Psoas muscle (tissue), 8 donors: ENCODE data around the gene STARD3. TPM values are rescaled to one million over a fixed set of nuclear protein-coding genes. Genes with fewer than 3 reads are reported as not detected.

Experiments used
- ATAC-seq, 4 donors: fragments of 200-7000 bp; cut with Tn5 transposase; one replicate each; pipeline ENCODE4 v1.9.1; 2020; ENCODE audit warnings: moderate library complexity in 3 of 4, mild to moderate bottlenecking in 2 of 4
- DNase-seq, 2 donors: peaks; one replicate each; pipeline ENCODE4 v3.0.0-alpha.2; 2020
- H3K27ac ChIP-seq: fragments of 200-600 bp; one replicate; pipeline ENCODE4 v1.8.0; 2022
- H3K27me3 ChIP-seq, 3 donors: fragments of 200-600 bp in 1 of 3; one replicate each; pipeline versions ENCODE4 v1.6.1 to v1.8.0; 2013 to 2022; ENCODE audit warnings: low read length in 2 of 3, mild to moderate bottlenecking in 2 of 3, moderate library complexity in 1 of 3; ENCODE audit not compliant: insufficient read depth in 3 of 3
- H3K36me3 ChIP-seq, 2 donors: fragments of 200-600 bp in 1 of 2; one replicate each; pipeline versions ENCODE4 v1.6.1 to v1.8.0; 2013 to 2022; ENCODE audit warnings: low read depth in 1 of 2, mild to moderate bottlenecking in 1 of 2, moderate library complexity in 1 of 2; ENCODE audit not compliant: insufficient read depth in 1 of 2
- H3K4me1 ChIP-seq: fragments of 200-600 bp; one replicate; pipeline ENCODE4 v1.8.0; 2022
- H3K4me3 ChIP-seq: fragments of 200-600 bp; one replicate; pipeline ENCODE4 v1.8.0; 2022; ENCODE audit warnings: mild to moderate bottlenecking
- H3K9me3 ChIP-seq: fragments of 200-600 bp; one replicate; pipeline ENCODE4 v1.8.0; 2022
- WGBS, 3 donors: extraction: QIAGEN DNeasy Blood & Tissue Kit; methylation state at CpG; one replicate each; pipeline versions ENCODE4 v1.1.6 to v1.1.7; 2013; 5-methylcytosine and 5-hydroxymethylcytosine counted together
- intact Hi-C, 2 donors: fragments of 100-400 bp; cut with DNase I; formaldehyde crosslinking; loops; one replicate each; pipeline versions ENCODE4 v1.11.0 to v1.14.2; 2022
- polyA plus RNA-seq, 3 donors: library from polyadenylated mRNA; stranded (reverse); fragments of 200-250 nt; gene quantifications; one replicate each; pipeline ENCODE4 v1.2.3, GENCODE V29; 2013
- total RNA-seq, 4 donors: library from RNA; stranded (reverse); fragmentation: NEBNext Ultra II Directional in 2 of 4; extraction: Animal tissue kit (Norgen Biotek cat#: 25700) in 2 of 4; gene quantifications; one replicate each; pipeline versions ENCODE4 v1.2.1 to v1.2.4, GENCODE V29; 2021 to 2023
- TF ChIP-seq, protein P1 (sequence below): fragments of 200-600 bp; IDR thresholded peaks from one replicate; pipeline ENCODE4 v1.8.0; 2022; ENCODE audit warnings: antibody characterized with exemption
- donor health status: healthy with polysubstance abuse.
- donor health status: DM: no; HTN: no; CAD: no; lungs with moderate emphysema.
- donor health status: Bipolar disorder and iron deficiency.
- donor health status: healthy.
- donor health status: DM: yes; HTN: yes; CAD: no.
- donor health status: DM: no; HTN: no; CAD: no.
- donor health status: DM: no; HTN: no; CAD: no.
- donor health status: DM: yes; HTN: yes; CAD: no.

The STARD3 gene
- total and polyA plus RNA-seq, 7 donors, result 22.5 to 62.8 (median 32.6) TPM

DNA sequence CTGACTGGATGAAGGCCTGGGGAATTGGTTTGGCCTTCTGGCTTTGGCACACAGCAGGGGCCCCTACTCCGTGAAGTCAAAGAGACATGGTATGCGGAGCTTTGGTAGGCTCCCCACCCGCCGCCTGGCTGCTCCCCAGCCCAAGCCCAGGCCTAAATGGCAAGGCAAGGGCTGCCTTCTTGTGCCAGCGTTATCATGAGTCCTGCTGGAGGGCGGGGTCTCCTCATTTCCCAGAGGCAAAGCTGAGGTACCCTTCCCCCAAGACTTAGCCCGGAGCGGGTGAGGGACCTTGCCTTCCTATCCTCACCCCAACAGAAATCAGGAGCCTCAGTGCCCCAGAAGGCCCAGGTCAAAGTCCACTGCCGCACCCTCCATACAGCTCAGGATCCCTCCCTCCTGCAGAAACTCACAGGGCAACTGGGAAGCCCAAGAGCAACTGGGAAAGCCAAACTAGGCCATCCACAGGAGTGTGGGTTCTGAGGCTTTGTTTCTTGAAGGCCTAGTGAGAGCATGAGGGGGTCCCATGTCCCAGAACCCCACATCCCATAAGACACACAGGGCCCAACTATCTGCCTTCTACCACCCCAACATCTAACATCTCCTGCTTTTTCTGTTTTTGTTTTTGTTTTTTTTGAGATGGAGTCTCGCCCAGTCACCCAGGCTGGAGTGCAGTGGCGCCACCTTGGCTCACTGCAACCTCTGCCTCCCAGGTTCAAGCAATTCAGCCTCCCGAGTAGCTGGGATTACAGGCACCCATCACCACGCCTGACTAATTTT, 41.6 kb downstream of the STARD3 start:
- H3K4me3 ChIP-seq, result peak overlapping the region; percentile 34
- H3K9me3 ChIP-seq, result no peaks in the 10 kb centered on the region
- H3K27me3 ChIP-seq, result no peaks in the 10 kb centered on the region
- H3K27ac ChIP-seq, result peak overlapping the region; percentile 89
- 68 to 84% (median 71%) methylated on average over 12 to 13 of the region's 13 CpGs for WGBS, 3 donors
- DNase-seq (peak in 1 of 2 donors; percentile 52), ATAC-seq (no peak)
- TF ChIP-seq, protein P1, sequence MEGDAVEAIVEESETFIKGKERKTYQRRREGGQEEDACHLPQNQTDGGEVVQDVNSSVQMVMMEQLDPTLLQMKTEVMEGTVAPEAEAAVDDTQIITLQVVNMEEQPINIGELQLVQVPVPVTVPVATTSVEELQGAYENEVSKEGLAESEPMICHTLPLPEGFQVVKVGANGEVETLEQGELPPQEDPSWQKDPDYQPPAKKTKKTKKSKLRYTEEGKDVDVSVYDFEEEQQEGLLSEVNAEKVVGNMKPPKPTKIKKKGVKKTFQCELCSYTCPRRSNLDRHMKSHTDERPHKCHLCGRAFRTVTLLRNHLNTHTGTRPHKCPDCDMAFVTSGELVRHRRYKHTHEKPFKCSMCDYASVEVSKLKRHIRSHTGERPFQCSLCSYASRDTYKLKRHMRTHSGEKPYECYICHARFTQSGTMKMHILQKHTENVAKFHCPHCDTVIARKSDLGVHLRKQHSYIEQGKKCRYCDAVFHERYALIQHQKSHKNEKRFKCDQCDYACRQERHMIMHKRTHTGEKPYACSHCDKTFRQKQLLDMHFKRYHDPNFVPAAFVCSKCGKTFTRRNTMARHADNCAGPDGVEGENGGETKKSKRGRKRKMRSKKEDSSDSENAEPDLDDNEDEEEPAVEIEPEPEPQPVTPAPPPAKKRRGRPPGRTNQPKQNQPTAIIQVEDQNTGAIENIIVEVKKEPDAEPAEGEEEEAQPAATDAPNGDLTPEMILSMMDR, result no peak
- intact Hi-C loops, result loop anchor here in 1 of 2 donors (5.0 kb wide), 1 partner anchor 54 kb away; the partner anchor contains the start of gene MIEN1
- H3K4me1 ChIP-seq, result peaks cover 60% of the 10 kb centered on the region
- peaks cover 2 to 9% of the 10 kb centered on the region in 2 donors for H3K36me3 ChIP-seq

DNA sequence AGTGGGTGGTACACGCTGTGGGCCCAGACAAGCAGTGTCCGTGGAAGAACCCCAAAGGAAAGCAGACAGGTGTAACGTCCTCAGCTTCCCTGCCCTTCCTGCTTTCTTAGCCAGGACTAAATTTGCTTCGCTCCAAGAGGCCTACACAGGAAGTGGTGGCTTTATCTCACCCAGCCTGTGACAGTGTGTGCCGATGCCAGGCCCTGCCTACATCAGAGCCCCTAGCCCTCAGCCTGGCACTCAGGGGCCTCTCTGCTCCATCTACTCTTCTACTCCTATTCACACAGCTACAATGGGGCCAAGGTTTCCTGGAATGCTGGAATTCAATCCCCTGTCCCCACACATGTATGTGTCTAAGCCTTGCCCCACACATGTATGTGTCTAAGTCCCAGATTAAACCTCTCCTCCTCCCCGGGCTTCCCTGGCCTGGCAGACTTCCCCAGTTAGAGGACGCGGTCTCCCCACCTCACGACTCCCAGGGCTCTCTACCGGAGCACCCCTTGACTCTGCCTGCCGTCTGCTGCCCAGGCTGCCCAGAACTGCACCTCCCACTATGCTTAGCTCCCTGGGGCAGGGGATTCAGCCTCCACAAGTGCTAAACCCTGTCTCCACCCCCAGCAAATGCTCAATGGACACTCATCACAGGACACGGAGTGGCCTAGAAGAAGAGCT, 42.7 kb downstream of the STARD3 start:
- H3K27ac ChIP-seq, result peak overlapping the region; percentile 89
- 41 to 72% (median 42%) methylated on average over 12 of the region's 12 CpGs for WGBS, 3 donors
- ATAC-seq (peak in 2 of 4 donors; percentile 11 to 42), DNase-seq (peak in 1 of 2 donors; percentile 36)
- TF ChIP-seq, protein P1, result no peak
- H3K4me3 ChIP-seq, result no peak overlapping the region
- H3K27me3 ChIP-seq, result no peaks in the 10 kb centered on the region
- intact Hi-C loops, result loop anchor here in 1 of 2 donors (5.0 kb wide), 1 partner anchor 53 kb away; the partner anchor contains the start of gene MIEN1
- H3K4me1 ChIP-seq, result peaks cover 55% of the 10 kb centered on the region
- H3K9me3 ChIP-seq, result no peaks in the 10 kb centered on the region
- H3K36me3 ChIP-seq, result peaks cover 2 to 17% of the 10 kb centered on the region in 2 donors

DNA sequence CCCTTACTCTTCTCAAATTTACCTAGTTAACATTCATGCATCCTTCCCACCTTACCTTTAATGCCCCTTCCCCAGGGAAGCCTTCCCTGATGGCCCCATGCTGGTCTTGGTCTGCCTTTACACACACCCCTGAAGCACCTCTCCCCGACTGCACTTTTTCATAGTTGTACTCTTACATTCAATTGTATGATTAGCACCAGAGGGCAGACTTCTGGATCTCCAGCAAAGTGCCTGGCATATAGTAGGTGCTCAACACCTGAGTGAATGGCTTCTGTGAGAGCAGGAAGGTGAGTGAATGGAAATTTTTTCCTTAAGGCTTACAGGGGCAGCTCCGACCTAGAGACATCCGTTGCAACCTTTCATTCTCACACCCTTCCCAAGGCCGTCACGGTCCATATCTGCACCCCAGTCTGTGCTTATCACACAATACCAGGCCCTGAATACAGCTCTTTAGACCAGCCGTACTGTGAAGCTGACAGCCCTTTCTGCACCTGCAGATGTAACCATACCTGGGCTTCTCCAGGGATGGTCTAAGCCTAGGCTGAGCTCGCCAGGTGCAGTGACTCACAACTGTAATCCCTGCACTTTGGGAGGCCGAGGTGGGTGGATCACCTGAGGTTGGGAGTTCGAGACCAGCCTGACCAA, 46.5 kb downstream of the STARD3 start:
- intact Hi-C loops, result no loop called here
- TF ChIP-seq, protein P1, result no peak
- DNase-seq, result no peak
- no peak overlapping the region for H3K27ac ChIP-seq
- H3K36me3 ChIP-seq, result peaks cover 2 to 22% of the 10 kb centered on the region in 2 donors
- no peak for ATAC-seq
- H3K4me3 ChIP-seq, result no peak overlapping the region
- WGBS, 3 donors, result 90 to 93% (median 92%) methylated on average over 9 of the region's 9 CpGs
- peaks cover 31% of the 10 kb centered on the region for H3K4me1 ChIP-seq
- H3K27me3 ChIP-seq, result no peaks in the 10 kb centered on the region
- no peaks in the 10 kb centered on the region for H3K9me3 ChIP-seq

DNA sequence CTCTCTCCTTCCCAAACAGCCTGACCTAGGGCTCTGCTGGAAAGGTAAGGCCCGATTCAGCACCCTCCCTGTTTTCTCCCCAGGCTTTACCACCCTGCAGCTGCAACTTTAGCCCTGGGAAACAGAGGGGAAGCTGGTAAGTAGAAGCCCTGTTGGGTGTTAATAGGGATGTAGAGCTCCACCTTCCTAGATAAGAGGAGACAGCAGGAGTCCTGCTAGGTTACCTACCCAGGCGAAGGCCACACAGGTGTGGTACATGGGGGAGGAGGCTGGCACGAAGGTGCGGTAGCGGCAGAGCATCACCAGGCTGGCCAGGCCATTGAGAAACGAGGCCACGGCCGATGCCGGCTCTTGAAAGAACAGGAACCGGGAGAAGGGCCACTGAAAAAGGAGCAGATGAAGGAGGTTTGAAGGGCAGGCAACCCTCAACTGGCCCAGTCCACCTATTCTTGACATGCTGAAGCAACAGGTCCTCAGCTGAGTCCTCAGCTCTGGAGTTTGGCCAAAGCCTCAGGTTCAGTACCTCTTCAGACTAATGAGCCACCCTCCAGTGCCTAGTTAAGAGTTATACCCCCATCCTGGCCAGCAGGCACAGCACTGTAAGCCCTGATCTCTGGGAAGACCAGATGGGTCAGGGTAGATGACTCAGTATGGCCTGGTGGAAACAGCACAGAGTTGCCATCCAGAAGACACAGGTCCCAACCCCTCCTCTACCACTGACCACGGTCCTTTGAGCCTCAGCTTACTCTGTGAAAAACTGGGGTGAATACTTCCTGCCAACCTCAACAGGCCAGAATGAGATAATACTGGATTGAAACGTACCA, 47.6 kb downstream of the STARD3 start:
- intact Hi-C loops, result loop anchor here in 1 of 2 donors (5.0 kb wide), 1 partner anchor 43 kb away; no protein-coding TSS in a partner anchor
- Histone ChIP-seq H3K9me3 (no peaks in the 10 kb centered on the region), H3K4me3 (no peak overlapping the region), H3K36me3 (peaks cover 2 to 22% of the 10 kb centered on the region in 2 donors), H3K27ac (no peak overlapping the region), H3K27me3 (no peaks in the 10 kb centered on the region), H3K4me1 (peaks cover 25% of the 10 kb centered on the region)
- DNase-seq (peak in 1 of 2 donors; percentile 20), ATAC-seq (no peak)
- TF ChIP-seq, protein P1, result no peak
- 92 to 96% (median 95%) methylated on average over 12 of the region's 12 CpGs for WGBS, 3 donors
